TTC549 (cell line): ENCODE measurements around the gene SLC16A5.
"Not testable (repeated sequence)": the region's sequence is repeated elsewhere in the genome, so short reads cannot be mapped to it uniquely, and the experiment has no call there.

ENCODE experiments used
- FAIRE-seq: peaks from 2 replicates; lab custom pipeline; 2012; peaks lifted over from hg19 to GRCh38; lab: Jason Lieb, UNC

Gene SLC16A5

GRCh38 chr17:75110234-75110937 lies 22.6 kb downstream of the SLC16A5 start:
- FAIRE-seq = no peak

GRCh38 chr17:75111777-75112335 lies 24.1 kb downstream of the SLC16A5 start:
- FAIRE-seq = no peak

GRCh38 chr17:75113798-75114551 lies 26.2 kb downstream of the SLC16A5 start:
- no peak for FAIRE-seq

- no peak for FAIRE-seq
Observed at GRCh38 chr17:75114552-75115314, 27.0 kb downstream of the SLC16A5 start.

GRCh38 chr17:75115555-75115954 lies 27.8 kb downstream of the SLC16A5 start:
- FAIRE-seq = no peak

GRCh38 chr17:75116737-75117136 lies 29.0 kb downstream of the SLC16A5 start:
- FAIRE-seq = no peak

- no peak for FAIRE-seq
Observed at GRCh38 chr17:75118307-75118706, 30.6 kb downstream of the SLC16A5 start.

- FAIRE-seq = no peak
Observed at GRCh38 chr17:75124041-75124818, 36.5 kb downstream of the SLC16A5 start.

- no peak for FAIRE-seq
Observed at GRCh38 chr17:75124819-75125162, 37.0 kb downstream of the SLC16A5 start.

- no peak for FAIRE-seq
Observed at GRCh38 chr17:75125984-75126383, 38.2 kb downstream of the SLC16A5 start.

GRCh38 chr17:75126954-75127353 lies 39.2 kb downstream of the SLC16A5 start:
- FAIRE-seq = no peak

- not testable (repeated sequence) for FAIRE-seq
Observed at GRCh38 chr17:75127936-75128335, 40.2 kb downstream of the SLC16A5 start.

GRCh38 chr17:75128694-75129505 lies 41.1 kb downstream of the SLC16A5 start:
- no peak for FAIRE-seq

- no peak for FAIRE-seq
Observed at GRCh38 chr17:75129576-75129975, 41.8 kb downstream of the SLC16A5 start.

- FAIRE-seq = no peak
Observed at GRCh38 chr17:75130059-75130631, 42.4 kb downstream of the SLC16A5 start.

- no peak for FAIRE-seq
Observed at GRCh38 chr17:75130632-75131277, 43.0 kb downstream of the SLC16A5 start.

- no peak for FAIRE-seq
Observed at GRCh38 chr17:75131278-75132017, 43.7 kb downstream of the SLC16A5 start, which contains the start of gene NT5C. Gene NT5C, minus strand, starts transcription at chr17:75131742. Its CDS starts 35 bp downstream, at chr17:75131707.

- not testable (repeated sequence) for FAIRE-seq
Observed at GRCh38 chr17:75132018-75133000, 44.6 kb downstream of the SLC16A5 start.
